A549 (cell line): ENCODE results near the gene TMEM54. TPM values are rescaled to one million over a fixed set of nuclear protein-coding genes. Genes with fewer than 3 reads are reported as not detected.
A peak's percentile ranks its signal among the peaks of the same experiment; 100 is the strongest.

ENCODE experiments used
- ATAC-seq, 2 experiments: fragments of 200-7000 bp in 1 of 2; fragments of >200 bp in 1 of 2; cut with Nextera tagmentation in 1 of 2; cut with Tn5 transposase in 1 of 2; 3 replicates each; pipeline versions ENCODE4 v1.8.0 to v1.9.1; 2018 to 2020; ENCODE audit warnings: mild to moderate bottlenecking in 1 of 2, moderate library complexity in 1 of 2
- CTCF ChIA-PET: fragments of 300-600 bp; sonication (Branson Sonifier 250); formaldehyde crosslinking; extraction: SDS; loops from one replicate; lab custom pipeline; 2021; ENCODE audit warnings: antibody characterized with exemption, inconsistent platforms; lab: Yijun Ruan, JAX
- POLR2A ChIA-PET: fragments of 350-600 bp; formaldehyde crosslinking; extraction: SDS; loops from one replicate; lab custom pipeline; 2021; ENCODE audit warnings: antibody characterized with exemption, inconsistent platforms; lab: Yijun Ruan, JAX
- DNase-seq, 2 experiments: peaks; one replicate each; pipeline versions ENCODE4 v3.0.0 to v3.0.0-alpha.2; 2011 to 2016; ENCODE audit warnings: low read depth in 1 of 2, low spot score in 1 of 2
- FAIRE-seq: peaks from 2 replicates; lab custom pipeline; 2011; peaks lifted over from hg19 to GRCh38; lab: Jason Lieb, UNC
- H3K27ac ChIP-seq, 2 experiments: fragments of >200 bp; sonication (Bioruptor Twin); formaldehyde crosslinking; 3 replicates each; pipeline ENCODE4 v1.5.1; 2016 to 2017
- H3K4me1 ChIP-seq: fragments of >200 bp; sonication (Bioruptor Twin); formaldehyde crosslinking; 3 replicates; pipeline ENCODE4 v1.6.1; 2016
- H3K4me2 ChIP-seq: fragments of >200 bp; sonication (Bioruptor Twin); formaldehyde crosslinking; 3 replicates; pipeline ENCODE4 v1.6.1; 2016
- H3K4me3 ChIP-seq: fragments of >200 bp; sonication (Bioruptor Twin); formaldehyde crosslinking; 3 replicates; pipeline ENCODE4 v1.5.1; 2016
- H3K9me3 ChIP-seq: fragments of >200 bp; sonication (Bioruptor Twin); formaldehyde crosslinking; 3 replicates; pipeline ENCODE4 v1.6.1; 2016
- BHLHE40 ChIP-seq: IDR thresholded peaks from 2 replicates; pipeline ENCODE4 v1.6.1; 2012; ENCODE audit warnings: low read depth, low read length, inconsistent platforms
- CEBPB ChIP-seq, 2 experiments: fragments of >200 bp in 1 of 2; sonication (Bioruptor Twin) in 1 of 2; formaldehyde crosslinking in 1 of 2; IDR thresholded peaks; 2 replicates each; pipeline ENCODE4 v1.6.1; 2012 to 2016
- CHD4 ChIP-seq: fragments of 200-600 bp; sonication (generic); IDR thresholded peaks from 2 replicates; pipeline ENCODE4 v1.6.1; 2016; ENCODE audit warnings: antibody characterized with exemption, mild to moderate bottlenecking, borderline replicate concordance
- EHF ChIP-seq: fragments of 250-450 bp; sonication (Bioruptor Pico); IDR thresholded peaks from 2 replicates; pipeline ENCODE4 v1.5.0; 2020; ENCODE audit warnings: mild to moderate bottlenecking
- EHMT2 ChIP-seq: fragments of 200-600 bp; sonication (generic); IDR thresholded peaks from 2 replicates; pipeline ENCODE4 v1.6.1; 2016; ENCODE audit warnings: antibody characterized with exemption, low read depth, mild to moderate bottlenecking, moderate library complexity
- ESRRA ChIP-seq: fragments of 150-350 bp; IDR thresholded peaks from 2 replicates; pipeline ENCODE4 v1.6.1; 2014; ENCODE audit warnings: mild to moderate bottlenecking, low read length, borderline replicate concordance
- HOXB5 ChIP-seq: fragments of 250-450 bp; sonication (Bioruptor Pico); IDR thresholded peaks from 2 replicates; pipeline ENCODE4 v1.5.0; 2020; ENCODE audit warnings: mild to moderate bottlenecking, moderate library complexity
- KDM5A ChIP-seq: fragments of 200-600 bp; sonication (generic); IDR thresholded peaks from 2 replicates; pipeline ENCODE4 v1.6.1; 2016; ENCODE audit warnings: antibody characterized with exemption, mild to moderate bottlenecking
- MYC ChIP-seq: IDR thresholded peaks from 2 replicates; pipeline ENCODE4 v1.6.1; 2012; ENCODE audit warnings: mild to moderate bottlenecking, inconsistent platforms, low read length, improper control_type of control experiment, borderline replicate concordance
- NFE2L2 ChIP-seq: fragments of 150-350 bp; conservative IDR thresholded peaks from 2 replicates; pipeline ENCODE4 v1.6.1; 2014; ENCODE audit warnings: low read length
- PHF8 ChIP-seq: fragments of 200-600 bp; sonication (generic); IDR thresholded peaks from 2 replicates; pipeline ENCODE4 v1.6.1; 2016; ENCODE audit warnings: low read depth, mild to moderate bottlenecking, antibody characterized with exemption, moderate library complexity, borderline replicate concordance
- POLR2A ChIP-seq: IDR thresholded peaks from 2 replicates; pipeline ENCODE4 v1.6.1; 2012; ENCODE audit warnings: mild to moderate bottlenecking, low read length
- RCOR1 ChIP-seq: fragments of 150-350 bp; IDR thresholded peaks from 2 replicates; pipeline ENCODE4 v1.6.1; 2014; ENCODE audit warnings: antibody characterized with exemption, low read length, low read depth
- RFX5 ChIP-seq: fragments of 450-650 bp; IDR thresholded peaks from 2 replicates; pipeline ENCODE4 v1.7.1; 2014; ENCODE audit warnings: antibody characterized with exemption, mild to moderate bottlenecking, moderate library complexity
- RNF2 ChIP-seq: fragments of 200-600 bp; sonication (generic); IDR thresholded peaks from 2 replicates; pipeline ENCODE4 v1.6.1; 2016; ENCODE audit warnings: low read depth, mild to moderate bottlenecking, antibody characterized with exemption, moderate library complexity, borderline replicate concordance
- SMC3 ChIP-seq: fragments of >200 bp; sonication (Bioruptor Twin); formaldehyde crosslinking; IDR thresholded peaks from 3 replicates; pipeline ENCODE4 v1.6.1; 2018; ENCODE audit warnings: inconsistent platforms
- WGBS: methylation state at CpG from one replicate; pipeline ENCODE4 v1.1.6; 2017; ENCODE audit errors: missing lambda C conversion rate; 5-methylcytosine and 5-hydroxymethylcytosine counted together
- polyA plus RNA-seq, 4 experiments: library from polyadenylated mRNA; depleted of rRNA in 3 of 4; stranded (reverse); fragments of >200 nt; fragmentation: RNase III in 1 of 4; extraction: RNeasy Plus Mini Kit Qiagen cat#74134 plus additional on column Dnase treatment in 1 of 4; gene quantifications; 2 replicates in 3 of 4; 3 replicates in 1 of 4; pipeline ENCODE4 v1.2.3, GENCODE V29; 2011 to 2017
- TF ChIP-seq, protein P1 (sequence below): fragments of 200-600 bp; sonication (generic); IDR thresholded peaks from 2 replicates; pipeline ENCODE4 v1.6.1; 2016; ENCODE audit warnings: antibody characterized with exemption, mild to moderate bottlenecking, moderate library complexity
- TF ChIP-seq, protein P2 (sequence below): fragments of >200 bp; sonication (Bioruptor Twin); formaldehyde crosslinking; IDR thresholded peaks from 2 replicates; pipeline ENCODE4 v1.6.1; 2016
- TF ChIP-seq, protein P3 (sequence below): IDR thresholded peaks from 2 replicates; pipeline ENCODE4 v1.6.1; 2012; ENCODE audit warnings: low read depth, borderline replicate concordance
- TF ChIP-seq, protein P4 (sequence below): IDR thresholded peaks from 2 replicates; pipeline ENCODE4 v1.6.1; 2012
- TF ChIP-seq, protein P5 (sequence below): fragments of >200 bp; sonication (Bioruptor Twin); formaldehyde crosslinking; IDR thresholded peaks from 3 replicates; pipeline ENCODE4 v1.6.1; 2016
- TF ChIP-seq, protein P6 (sequence below): fragments of 450-650 bp; IDR thresholded peaks from 2 replicates; pipeline ENCODE4 v1.6.1; 2014; ENCODE audit warnings: antibody characterized with exemption

TMEM54 gene
- polyA plus RNA-seq, 2 of the 4 experiments (the other 2 are of a cell fraction) = 22.1 to 29.7 TPM

DNA sequence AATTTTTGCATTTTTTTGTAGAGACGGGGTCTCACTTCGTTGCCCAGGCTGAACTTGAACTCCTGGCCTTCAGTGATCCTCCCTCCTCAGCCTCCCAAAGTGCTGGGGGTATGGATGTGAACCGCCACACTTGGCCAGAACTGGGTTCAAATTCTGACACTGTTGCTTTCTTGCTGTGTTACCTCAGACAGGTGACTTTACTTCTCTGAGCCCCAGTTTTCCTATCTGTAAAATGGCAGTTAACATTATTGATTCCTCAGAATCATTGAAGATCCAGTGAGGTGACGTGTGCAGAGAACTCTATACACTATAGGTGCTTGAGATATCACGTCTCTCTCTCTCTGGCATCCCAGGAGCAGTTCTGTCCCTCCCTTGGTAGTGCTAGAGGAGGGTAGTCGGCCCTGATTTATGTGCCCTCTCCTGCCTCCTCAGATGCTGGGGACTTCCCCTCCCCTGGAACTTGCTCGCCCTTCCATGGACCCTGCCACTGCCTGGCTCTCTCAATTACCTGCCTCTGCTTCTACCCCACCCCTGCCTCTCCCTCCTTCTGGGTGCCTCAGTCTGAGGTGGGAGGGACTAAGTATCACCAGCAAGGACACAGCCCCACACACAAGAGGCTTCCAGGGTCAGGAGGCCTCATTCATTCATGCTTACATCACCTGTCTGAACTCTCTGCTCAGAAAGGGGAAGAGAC, 17.7 kb downstream of the TMEM54 start (continued):
- TF ChIP-seq RNF2 (no peak), ESRRA (no peak)

DNA sequence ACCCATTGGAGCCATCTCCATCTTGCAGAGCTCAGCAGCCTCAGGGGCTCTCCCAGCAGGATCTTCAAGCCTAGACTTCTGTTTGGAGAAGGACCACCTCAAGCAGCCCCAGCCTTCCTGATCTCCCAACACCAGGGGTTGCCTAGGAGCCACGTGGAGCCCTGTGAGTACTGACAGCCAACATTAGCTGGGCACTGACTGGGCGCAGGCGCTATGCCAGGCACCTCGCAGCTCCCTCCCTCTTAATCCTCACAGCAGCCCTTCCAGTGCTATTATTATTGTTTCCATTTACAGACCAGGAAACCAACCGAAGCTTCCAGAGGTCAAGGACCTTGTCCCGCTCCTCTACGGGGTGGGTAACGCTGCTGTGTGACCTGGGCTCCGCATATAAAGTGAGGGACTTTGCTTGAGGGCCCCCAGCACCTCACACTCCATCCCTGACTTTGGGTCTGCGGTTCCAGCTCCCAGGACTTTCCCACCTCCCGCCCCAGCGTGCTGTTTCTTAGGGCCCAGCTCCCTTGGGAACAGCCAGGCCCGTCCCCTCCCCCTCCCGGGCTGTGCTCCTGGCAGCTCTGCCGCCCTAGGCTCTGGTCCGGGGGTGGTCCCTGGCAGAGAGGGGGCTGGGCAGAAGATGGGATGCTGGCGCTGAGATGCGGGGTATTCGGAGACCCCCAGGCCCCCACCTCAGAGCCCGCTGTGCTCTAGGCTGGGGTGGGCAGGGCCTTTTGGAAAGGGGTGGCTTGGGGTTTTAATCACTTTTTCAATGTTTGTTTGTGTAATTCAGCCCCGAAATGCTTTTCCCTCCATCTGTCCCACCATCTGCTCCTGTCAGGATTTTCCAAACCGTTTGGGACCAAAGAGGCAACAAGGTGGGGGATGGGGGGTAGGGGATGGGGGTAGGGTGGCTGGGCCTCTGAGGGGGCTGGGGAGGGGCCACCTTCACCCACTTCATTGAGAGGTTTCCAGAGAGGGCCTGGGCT, 19.0 kb downstream of the TMEM54 start:
- Histone ChIP-seq H3K4me3 (no peak overlapping the region), H3K4me1 (peaks cover 4% of the 10 kb centered on the region; the same call in 1 of the 3 replicates), H3K9me3 (no peaks in the 10 kb centered on the region), H3K27ac (no peak overlapping the region), H3K4me2 (no peak overlapping the region)
- TF ChIP-seq SMC3 (no peak), CEBPB (IDR thresholded peaks at IDR 0.05) (no peak), KDM5A (no peak)
- ATAC-seq (no peak), FAIRE-seq (no peak), DNase-seq (no peak)
- CTCF ChIA-PET = interaction anchor here (0.8 to 1.4 kb wide), 8 partner anchors 9 to 173 kb away, joined by 3 to 6 read pairs (median 4); no protein-coding TSS in a partner anchor
- POLR2A ChIA-PET = no interaction called here
- WGBS = 66% methylated on average over 10 of the region's 22 CpGs

DNA sequence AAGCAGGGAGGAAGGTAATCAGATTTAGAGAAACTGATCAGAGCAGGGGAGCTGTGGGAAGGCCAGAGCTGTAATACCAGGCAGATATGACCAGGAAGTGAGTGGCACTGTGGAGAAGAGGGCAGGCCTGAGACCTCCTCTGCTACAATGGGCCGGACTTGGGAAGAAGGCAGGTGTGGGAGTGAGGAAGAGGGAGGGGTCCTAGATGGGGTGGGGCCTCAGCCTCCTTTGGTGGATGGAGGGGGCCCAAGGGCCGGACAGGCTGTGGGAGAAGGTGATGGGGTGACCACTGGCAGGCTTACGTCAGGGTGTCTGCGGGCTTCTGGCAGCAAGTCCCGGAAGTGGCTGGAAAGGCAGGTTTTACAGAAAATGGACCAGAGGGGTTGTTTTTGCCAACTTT, 19.9 kb downstream of the TMEM54 start:
- DNase-seq (no peak), FAIRE-seq (no peak), ATAC-seq (peak in 1 of 2 experiments; percentile 15; a peak in 2 of 6 replicates)
- peaks cover 4% of the 10 kb centered on the region; the same call in 1 of the 3 replicates for H3K4me1 ChIP-seq
- CTCF ChIA-PET = interaction anchor here (0.9 to 1.4 kb wide), 6 partner anchors 9 to 174 kb away, joined by 3 to 6 read pairs (median 4); no protein-coding TSS in a partner anchor
- WGBS = 92% methylated on average over 5 of the region's 5 CpGs
- no peak overlapping the region for H3K4me3 ChIP-seq
- no peak overlapping the region for H3K27ac ChIP-seq
- H3K4me2 ChIP-seq = no peak overlapping the region
- POLR2A ChIA-PET = no interaction called here
- H3K9me3 ChIP-seq = no peaks in the 10 kb centered on the region
- TF ChIP-seq NFE2L2 (no peak), PHF8 (no peak), RCOR1 (no peak), CHD4 (no peak), EHMT2 (no peak), CEBPB (IDR thresholded peaks at IDR 0.05) (no peak), RNF2 (no peak), POLR2A (no peak), HOXB5 (CRISPR knock-in tag) (no peak), MYC (no peak), RFX5 (no peak), EHF (no peak), BHLHE40 (no peak)
- TF ChIP-seq, protein P1, sequence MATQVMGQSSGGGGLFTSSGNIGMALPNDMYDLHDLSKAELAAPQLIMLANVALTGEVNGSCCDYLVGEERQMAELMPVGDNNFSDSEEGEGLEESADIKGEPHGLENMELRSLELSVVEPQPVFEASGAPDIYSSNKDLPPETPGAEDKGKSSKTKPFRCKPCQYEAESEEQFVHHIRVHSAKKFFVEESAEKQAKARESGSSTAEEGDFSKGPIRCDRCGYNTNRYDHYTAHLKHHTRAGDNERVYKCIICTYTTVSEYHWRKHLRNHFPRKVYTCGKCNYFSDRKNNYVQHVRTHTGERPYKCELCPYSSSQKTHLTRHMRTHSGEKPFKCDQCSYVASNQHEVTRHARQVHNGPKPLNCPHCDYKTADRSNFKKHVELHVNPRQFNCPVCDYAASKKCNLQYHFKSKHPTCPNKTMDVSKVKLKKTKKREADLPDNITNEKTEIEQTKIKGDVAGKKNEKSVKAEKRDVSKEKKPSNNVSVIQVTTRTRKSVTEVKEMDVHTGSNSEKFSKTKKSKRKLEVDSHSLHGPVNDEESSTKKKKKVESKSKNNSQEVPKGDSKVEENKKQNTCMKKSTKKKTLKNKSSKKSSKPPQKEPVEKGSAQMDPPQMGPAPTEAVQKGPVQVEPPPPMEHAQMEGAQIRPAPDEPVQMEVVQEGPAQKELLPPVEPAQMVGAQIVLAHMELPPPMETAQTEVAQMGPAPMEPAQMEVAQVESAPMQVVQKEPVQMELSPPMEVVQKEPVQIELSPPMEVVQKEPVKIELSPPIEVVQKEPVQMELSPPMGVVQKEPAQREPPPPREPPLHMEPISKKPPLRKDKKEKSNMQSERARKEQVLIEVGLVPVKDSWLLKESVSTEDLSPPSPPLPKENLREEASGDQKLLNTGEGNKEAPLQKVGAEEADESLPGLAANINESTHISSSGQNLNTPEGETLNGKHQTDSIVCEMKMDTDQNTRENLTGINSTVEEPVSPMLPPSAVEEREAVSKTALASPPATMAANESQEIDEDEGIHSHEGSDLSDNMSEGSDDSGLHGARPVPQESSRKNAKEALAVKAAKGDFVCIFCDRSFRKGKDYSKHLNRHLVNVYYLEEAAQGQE = no peak
- TF ChIP-seq, protein P2, sequence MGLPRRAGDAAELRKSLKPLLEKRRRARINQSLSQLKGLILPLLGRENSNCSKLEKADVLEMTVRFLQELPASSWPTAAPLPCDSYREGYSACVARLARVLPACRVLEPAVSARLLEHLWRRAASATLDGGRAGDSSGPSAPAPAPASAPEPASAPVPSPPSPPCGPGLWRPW = no peak
- TF ChIP-seq, protein P3, sequence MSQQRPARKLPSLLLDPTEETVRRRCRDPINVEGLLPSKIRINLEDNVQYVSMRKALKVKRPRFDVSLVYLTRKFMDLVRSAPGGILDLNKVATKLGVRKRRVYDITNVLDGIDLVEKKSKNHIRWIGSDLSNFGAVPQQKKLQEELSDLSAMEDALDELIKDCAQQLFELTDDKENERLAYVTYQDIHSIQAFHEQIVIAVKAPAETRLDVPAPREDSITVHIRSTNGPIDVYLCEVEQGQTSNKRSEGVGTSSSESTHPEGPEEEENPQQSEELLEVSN = no peak
- TF ChIP-seq, protein P4, sequence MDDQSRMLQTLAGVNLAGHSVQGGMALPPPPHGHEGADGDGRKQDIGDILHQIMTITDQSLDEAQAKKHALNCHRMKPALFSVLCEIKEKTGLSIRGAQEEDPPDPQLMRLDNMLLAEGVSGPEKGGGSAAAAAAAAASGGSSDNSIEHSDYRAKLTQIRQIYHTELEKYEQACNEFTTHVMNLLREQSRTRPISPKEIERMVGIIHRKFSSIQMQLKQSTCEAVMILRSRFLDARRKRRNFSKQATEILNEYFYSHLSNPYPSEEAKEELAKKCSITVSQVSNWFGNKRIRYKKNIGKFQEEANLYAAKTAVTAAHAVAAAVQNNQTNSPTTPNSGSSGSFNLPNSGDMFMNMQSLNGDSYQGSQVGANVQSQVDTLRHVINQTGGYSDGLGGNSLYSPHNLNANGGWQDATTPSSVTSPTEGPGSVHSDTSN = no peak
- TF ChIP-seq, protein P5, sequence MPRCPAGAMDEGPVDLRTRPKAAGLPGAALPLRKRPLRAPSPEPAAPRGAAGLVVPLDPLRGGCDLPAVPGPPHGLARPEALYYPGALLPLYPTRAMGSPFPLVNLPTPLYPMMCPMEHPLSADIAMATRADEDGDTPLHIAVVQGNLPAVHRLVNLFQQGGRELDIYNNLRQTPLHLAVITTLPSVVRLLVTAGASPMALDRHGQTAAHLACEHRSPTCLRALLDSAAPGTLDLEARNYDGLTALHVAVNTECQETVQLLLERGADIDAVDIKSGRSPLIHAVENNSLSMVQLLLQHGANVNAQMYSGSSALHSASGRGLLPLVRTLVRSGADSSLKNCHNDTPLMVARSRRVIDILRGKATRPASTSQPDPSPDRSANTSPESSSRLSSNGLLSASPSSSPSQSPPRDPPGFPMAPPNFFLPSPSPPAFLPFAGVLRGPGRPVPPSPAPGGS = no peak
- TF ChIP-seq, protein P6, sequence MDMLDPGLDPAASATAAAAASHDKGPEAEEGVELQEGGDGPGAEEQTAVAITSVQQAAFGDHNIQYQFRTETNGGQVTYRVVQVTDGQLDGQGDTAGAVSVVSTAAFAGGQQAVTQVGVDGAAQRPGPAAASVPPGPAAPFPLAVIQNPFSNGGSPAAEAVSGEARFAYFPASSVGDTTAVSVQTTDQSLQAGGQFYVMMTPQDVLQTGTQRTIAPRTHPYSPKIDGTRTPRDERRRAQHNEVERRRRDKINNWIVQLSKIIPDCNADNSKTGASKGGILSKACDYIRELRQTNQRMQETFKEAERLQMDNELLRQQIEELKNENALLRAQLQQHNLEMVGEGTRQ = no peak
